ENCODE results near the gene RELN.

Gene RELN

DNA sequence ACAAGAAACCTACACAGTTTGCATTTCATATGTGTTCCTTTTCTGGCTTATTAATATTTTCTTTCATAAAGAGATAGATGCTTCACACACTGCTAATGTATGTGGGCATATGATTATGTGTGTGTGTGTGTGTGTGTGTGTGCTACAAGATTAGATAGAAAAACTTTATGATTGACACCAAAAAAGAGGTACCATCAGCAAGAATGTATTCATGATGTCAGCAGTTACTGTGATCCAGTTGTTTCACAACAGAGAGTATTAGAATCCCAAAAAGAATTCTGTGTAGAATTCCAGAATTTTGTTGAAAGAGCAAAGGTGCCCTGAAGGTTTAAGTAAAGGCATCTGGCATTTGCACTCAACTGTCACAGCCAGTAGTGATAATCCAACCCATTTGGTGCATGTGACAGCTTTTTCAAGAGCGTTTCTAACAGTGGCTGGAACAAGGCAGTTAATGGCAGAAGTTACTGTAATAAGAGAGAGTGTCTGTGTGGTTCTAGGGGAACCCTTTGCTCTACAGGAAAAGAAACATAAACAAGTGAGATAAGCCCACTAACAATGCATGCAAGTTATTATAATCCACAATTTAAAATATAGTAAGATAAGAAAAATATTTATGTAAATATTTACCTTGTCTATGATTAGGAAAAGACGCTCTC is 16.6 kb downstream of the RELN start:
- TF ChIP-seq CTCF (IDR thresholded peaks at IDR 0.05) = no peak

DNA sequence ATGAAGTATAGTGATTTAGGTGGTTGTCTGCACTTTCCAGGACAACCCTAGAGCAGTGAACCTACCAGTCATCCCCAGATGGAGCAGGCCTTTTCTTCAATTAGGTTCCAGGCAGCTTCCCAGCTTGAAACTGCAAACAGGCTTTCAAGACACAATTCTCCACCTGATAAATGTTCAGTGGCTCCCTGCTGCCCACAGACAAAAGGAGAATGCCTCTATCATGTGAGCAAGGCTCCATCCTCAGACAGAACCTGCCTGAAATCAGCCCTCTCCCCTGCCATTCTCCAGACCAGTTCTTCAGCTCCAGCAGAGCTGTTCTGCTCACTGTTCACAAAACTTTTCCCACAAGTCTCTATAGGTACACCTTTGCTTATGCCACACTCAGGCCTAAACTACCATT is 22.1 kb downstream of the RELN start:
- TF ChIP-seq CTCF (IDR thresholded peaks at IDR 0.05) = no peak

- no peak for TF ChIP-seq CTCF (IDR thresholded peaks at IDR 0.05)
Observed at GRCh38 chr7:103966593-103967277, 22.7 kb downstream of the RELN start.

- no peak for TF ChIP-seq CTCF (IDR thresholded peaks at IDR 0.05)
Observed at GRCh38 chr7:103964269-103964668, 25.2 kb downstream of the RELN start.

DNA sequence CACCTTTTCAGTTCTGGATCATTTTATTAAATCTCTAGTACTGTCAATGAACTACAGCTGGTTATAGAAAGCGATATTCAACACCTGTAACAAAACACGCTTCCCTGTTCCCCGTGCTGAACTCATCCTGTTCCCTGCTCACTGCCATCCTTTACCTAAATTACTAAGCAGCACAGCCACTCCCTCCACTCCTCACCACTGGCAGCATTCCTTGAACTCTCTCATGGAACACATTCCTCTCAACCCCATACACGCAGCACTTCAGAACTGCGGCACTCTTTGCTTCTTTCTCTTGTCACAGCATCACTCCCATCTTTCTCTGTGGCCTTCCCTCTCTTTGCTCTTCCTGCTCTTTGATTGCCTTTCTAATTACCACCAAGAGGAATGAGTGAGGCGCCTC is 27.4 kb downstream of the RELN start:
- TF ChIP-seq CTCF (IDR thresholded peaks at IDR 0.05) = no peak

DNA sequence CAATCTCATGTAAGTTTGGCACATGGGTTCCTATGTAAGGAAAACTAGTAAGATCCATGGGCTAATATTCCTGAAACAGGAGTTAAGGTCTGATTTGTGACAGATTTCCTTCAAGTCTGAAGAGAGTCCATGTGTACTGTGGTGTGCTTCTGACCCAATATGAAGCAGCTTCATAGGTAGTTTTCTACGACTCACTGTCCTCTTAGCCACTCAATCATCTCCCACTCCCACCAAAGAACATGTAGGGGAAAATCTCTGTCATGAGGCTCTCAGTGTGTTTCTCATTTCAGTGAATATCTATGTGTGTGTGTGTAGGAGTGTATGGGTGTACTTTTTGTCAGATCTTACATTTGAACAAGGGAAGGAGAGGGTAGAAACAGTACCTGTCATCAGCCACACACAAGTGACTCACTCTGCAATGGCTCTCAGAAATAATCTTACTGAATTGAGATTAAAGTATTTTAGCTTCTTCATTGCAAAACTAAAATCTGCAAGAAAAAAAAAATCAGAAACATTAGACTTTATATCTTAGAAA is 31.1 kb downstream of the RELN start:
- no peak for TF ChIP-seq CTCF (IDR thresholded peaks at IDR 0.05)

GRCh38 chr7:103955985-103956384 is 33.5 kb downstream of the RELN start:
- no peak for TF ChIP-seq CTCF (IDR thresholded peaks at IDR 0.05)
